Hepatocyte (in vitro differentiated cells): ENCODE measurements around the gene TIFAB. TPM values are rescaled to one million over a fixed set of nuclear protein-coding genes. Genes with fewer than 3 reads are reported as not detected.
A peak's percentile ranks its signal among the peaks of the same experiment; 100 is the strongest.

Experiments used
- DNase-seq: peaks from one replicate; pipeline ENCODE4 v3.0.0-alpha.2; 2016; ENCODE audit warnings: low spot score
- H2AFZ ChIP-seq: fragments of 200-600 bp; sonication (generic); 2 replicates; pipeline ENCODE4 v1.6.0; 2016; ENCODE audit warnings: antibody characterized with exemption, mild to moderate bottlenecking
- H3K27ac ChIP-seq: fragments of 200-600 bp; sonication (generic); 2 replicates; pipeline ENCODE4 v1.5.1; 2016; ENCODE audit warnings: mild to moderate bottlenecking
- H3K27me3 ChIP-seq: fragments of 200-600 bp; sonication (generic); 2 replicates; pipeline ENCODE4 v1.6.1; 2016
- H3K36me3 ChIP-seq: fragments of 200-600 bp; sonication (generic); replicated peaks from 2 replicates; pipeline ENCODE4 v1.5.1; 2016; ENCODE audit warnings: low read depth; ENCODE audit not compliant: insufficient read depth
- H3K4me1 ChIP-seq: fragments of 200-600 bp; sonication (generic); 2 replicates; pipeline ENCODE4 v1.5.1; 2016; ENCODE audit warnings: mild to moderate bottlenecking, moderate library complexity; ENCODE audit not compliant: insufficient read depth
- H3K4me2 ChIP-seq: fragments of 200-600 bp; sonication (generic); 2 replicates; pipeline ENCODE4 v1.6.0; 2016
- H3K4me3 ChIP-seq: fragments of 200-600 bp; sonication (generic); 2 replicates; pipeline ENCODE4 v1.5.1; 2016; ENCODE audit warnings: mild to moderate bottlenecking
- H3K79me2 ChIP-seq: fragments of 200-600 bp; sonication (generic); 2 replicates; pipeline ENCODE4 v1.6.0; 2017; ENCODE audit warnings: mild to moderate bottlenecking
- H3K9me2 ChIP-seq: fragments of 200-600 bp; sonication (generic); replicated peaks from 2 replicates; pipeline ENCODE4 v1.6.0; 2017; ENCODE audit warnings: mild to moderate bottlenecking; ENCODE audit not compliant: insufficient read depth
- H3K9me3 ChIP-seq: fragments of 200-600 bp; sonication (generic); 2 replicates; pipeline ENCODE4 v1.5.1; 2016; ENCODE audit warnings: low read depth, mild to moderate bottlenecking
- H4K20me1 ChIP-seq: fragments of 200-600 bp; sonication (generic); 2 replicates; pipeline ENCODE4 v1.6.0; 2016; ENCODE audit warnings: mild to moderate bottlenecking; ENCODE audit not compliant: insufficient read depth, poor library complexity, severe bottlenecking
- CTCF ChIP-seq: fragments of 200-600 bp; sonication (generic); IDR thresholded peaks from 2 replicates; pipeline ENCODE4 v1.5.1; 2016; ENCODE audit warnings: antibody characterized with exemption, mild to moderate bottlenecking; ENCODE audit not compliant: poor library complexity
- EZH2 ChIP-seq: fragments of 200-600 bp; sonication (generic); IDR thresholded peaks from 2 replicates; pipeline ENCODE4 v1.6.1; 2016; ENCODE audit warnings: antibody characterized with exemption, mild to moderate bottlenecking, borderline replicate concordance
- EZH2phosphoT487 ChIP-seq: fragments of 200-600 bp; sonication (generic); IDR thresholded peaks from one replicate; pipeline ENCODE4 v1.6.1; 2018; ENCODE audit warnings: antibody characterized with exemption, mild to moderate bottlenecking, low read depth, moderate library complexity; ENCODE audit not compliant: unreplicated experiment, severe bottlenecking
- WGBS: methylation state at CpG from one replicate; pipeline ENCODE4 v1.1.6; 2016; ENCODE audit warnings: low lambda C conversion rate; ENCODE audit errors: missing lambda C conversion rate; 5-methylcytosine and 5-hydroxymethylcytosine counted together
- polyA plus RNA-seq: library from polyadenylated mRNA; unstranded; fragments of >200 nt; fragmentation: Nextera tagmentation; extraction: Ambion mirVana; gene quantifications from 2 replicates; pipeline ENCODE4 v1.2.1, GENCODE V29; 2016
- total RNA-seq: library from RNA; depleted of rRNA; stranded (reverse); fragments of >200 nt; gene quantifications from 2 replicates; pipeline ENCODE4 v1.2.3, GENCODE V29; 2014

The TIFAB gene
- total and polyA plus RNA-seq, 2 experiments from 2014 or later, result not detected

GRCh38 chr5:135423146-135423845, 28.9 kb downstream of the TIFAB start:
- H3K4me2 ChIP-seq, result peak overlapping the region; percentile 54
- H3K4me1 ChIP-seq, result peaks cover 6% of the 10 kb centered on the region
- H3K79me2 ChIP-seq, result no peaks in the 10 kb centered on the region
- H3K36me3 ChIP-seq, result no peaks in the 10 kb centered on the region
- H3K4me3 ChIP-seq, result no peak overlapping the region
- no peaks in the 10 kb centered on the region for H3K27me3 ChIP-seq
- no peak overlapping the region for H2AFZ ChIP-seq
- H3K27ac ChIP-seq, result peak overlapping the region; percentile 76
- peak; percentile 56 for DNase-seq
- WGBS, result 64% methylated on average over 7 of the region's 7 CpGs
- H4K20me1 ChIP-seq, result no peaks in the 10 kb centered on the region
- H3K9me3 ChIP-seq, result peaks cover 2% of the 10 kb centered on the region
- no peaks in the 10 kb centered on the region for H3K9me2 ChIP-seq
- TF ChIP-seq EZH2, result no peak
- no peak for TF ChIP-seq EZH2phosphoT487
- no peak for TF ChIP-seq CTCF

- H3K4me2 ChIP-seq, result no peak overlapping the region
- H3K27me3 ChIP-seq, result no peaks in the 10 kb centered on the region
- H3K4me3 ChIP-seq, result no peak overlapping the region
- no peaks in the 10 kb centered on the region for H3K9me3 ChIP-seq
- H3K36me3 ChIP-seq, result no peaks in the 10 kb centered on the region
- H2AFZ ChIP-seq, result no peak overlapping the region
- no peak for DNase-seq
- no peaks in the 10 kb centered on the region for H3K9me2 ChIP-seq
- H4K20me1 ChIP-seq, result no peaks in the 10 kb centered on the region
- no peak overlapping the region for H3K27ac ChIP-seq
- peaks cover 6% of the 10 kb centered on the region for H3K4me1 ChIP-seq
- no peaks in the 10 kb centered on the region for H3K79me2 ChIP-seq
- TF ChIP-seq EZH2 (no peak), EZH2phosphoT487 (no peak), CTCF (no peak)
Observed at GRCh38 chr5:135422419-135422818, 29.7 kb downstream of the TIFAB start.

- no peaks in the 10 kb centered on the region for H3K79me2 ChIP-seq
- no peak for DNase-seq
- H3K27me3 ChIP-seq, result no peaks in the 10 kb centered on the region
- no peak overlapping the region for H3K4me3 ChIP-seq
- no peak overlapping the region for H3K4me2 ChIP-seq
- H3K36me3 ChIP-seq, result no peaks in the 10 kb centered on the region
- no peak overlapping the region for H3K27ac ChIP-seq
- TF ChIP-seq CTCF (no peak), EZH2 (no peak), EZH2phosphoT487 (no peak)
- H3K4me1 ChIP-seq, result no peaks in the 10 kb centered on the region
- H3K9me3 ChIP-seq, result no peaks in the 10 kb centered on the region
- no peaks in the 10 kb centered on the region for H3K9me2 ChIP-seq
- H2AFZ ChIP-seq, result no peak overlapping the region
- no peaks in the 10 kb centered on the region for H4K20me1 ChIP-seq
Observed at GRCh38 chr5:135417083-135417482, 35.1 kb downstream of the TIFAB start.

- no peaks in the 10 kb centered on the region for H3K27me3 ChIP-seq
- peaks cover 6% of the 10 kb centered on the region for H3K4me1 ChIP-seq
- no peak overlapping the region for H3K4me3 ChIP-seq
- no peak for DNase-seq
- no peak overlapping the region for H3K27ac ChIP-seq
- H3K9me3 ChIP-seq, result no peaks in the 10 kb centered on the region
- H3K36me3 ChIP-seq, result no peaks in the 10 kb centered on the region
- TF ChIP-seq EZH2phosphoT487 (no peak), EZH2 (no peak), CTCF (no peak)
- H2AFZ ChIP-seq, result no peak overlapping the region
- 93% methylated on average over 2 of the region's 2 CpGs for WGBS
- H3K4me2 ChIP-seq, result no peak overlapping the region
- no peaks in the 10 kb centered on the region for H3K9me2 ChIP-seq
- H4K20me1 ChIP-seq, result no peaks in the 10 kb centered on the region
- peaks cover 2% of the 10 kb centered on the region for H3K79me2 ChIP-seq
Observed at GRCh38 chr5:135405082-135405481, 47.1 kb downstream of the TIFAB start.
